MV-4-11 (cell line): ENCODE data around the gene CHPF.

Experiments
- DNase-seq: peaks from one replicate; lab custom pipeline; 2025; lab: John Stamatoyannopoulos, UW

Gene CHPF

GRCh38 chr2:219531639-219532377, 11.8 kb downstream of the CHPF start:
- DNase-seq = no peak

GRCh38 chr2:219530048-219530963, 13.3 kb downstream of the CHPF start:
- DNase-seq = peak; percentile 69

DNA sequence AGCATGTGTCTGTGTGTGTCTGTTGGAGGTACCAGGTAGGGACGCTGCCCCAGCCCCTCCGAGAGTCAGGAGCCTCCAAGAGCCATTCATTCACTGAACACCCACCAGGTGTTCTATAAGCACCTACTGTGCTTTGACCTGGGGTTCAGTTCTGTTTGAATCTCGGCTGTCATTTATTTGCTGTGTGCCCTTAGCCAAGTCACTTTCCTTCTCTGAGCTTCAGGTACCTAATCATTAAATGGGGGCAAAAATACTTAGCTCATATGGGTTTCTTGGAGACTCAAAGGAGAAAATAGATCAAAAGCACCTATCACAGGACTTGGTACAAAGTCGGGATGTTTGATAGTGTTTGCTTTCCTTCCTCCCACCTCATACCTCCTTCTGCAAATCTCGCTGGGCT, 16.1 kb downstream of the CHPF start:
- no peak for DNase-seq

- DNase-seq = no peak
Observed at GRCh38 chr2:219527076-219527394, 16.6 kb downstream of the CHPF start.

- no peak for DNase-seq
Observed at GRCh38 chr2:219526320-219527075, 17.1 kb downstream of the CHPF start.

- no peak for DNase-seq
Observed at GRCh38 chr2:219525533-219526232, 17.9 kb downstream of the CHPF start.

GRCh38 chr2:219524817-219525216, 18.8 kb downstream of the CHPF start:
- no peak for DNase-seq

- no peak for DNase-seq
Observed at GRCh38 chr2:219523031-219523671, 20.5 kb downstream of the CHPF start.

GRCh38 chr2:219522111-219523030, 21.2 kb downstream of the CHPF start:
- no peak for DNase-seq

DNA sequence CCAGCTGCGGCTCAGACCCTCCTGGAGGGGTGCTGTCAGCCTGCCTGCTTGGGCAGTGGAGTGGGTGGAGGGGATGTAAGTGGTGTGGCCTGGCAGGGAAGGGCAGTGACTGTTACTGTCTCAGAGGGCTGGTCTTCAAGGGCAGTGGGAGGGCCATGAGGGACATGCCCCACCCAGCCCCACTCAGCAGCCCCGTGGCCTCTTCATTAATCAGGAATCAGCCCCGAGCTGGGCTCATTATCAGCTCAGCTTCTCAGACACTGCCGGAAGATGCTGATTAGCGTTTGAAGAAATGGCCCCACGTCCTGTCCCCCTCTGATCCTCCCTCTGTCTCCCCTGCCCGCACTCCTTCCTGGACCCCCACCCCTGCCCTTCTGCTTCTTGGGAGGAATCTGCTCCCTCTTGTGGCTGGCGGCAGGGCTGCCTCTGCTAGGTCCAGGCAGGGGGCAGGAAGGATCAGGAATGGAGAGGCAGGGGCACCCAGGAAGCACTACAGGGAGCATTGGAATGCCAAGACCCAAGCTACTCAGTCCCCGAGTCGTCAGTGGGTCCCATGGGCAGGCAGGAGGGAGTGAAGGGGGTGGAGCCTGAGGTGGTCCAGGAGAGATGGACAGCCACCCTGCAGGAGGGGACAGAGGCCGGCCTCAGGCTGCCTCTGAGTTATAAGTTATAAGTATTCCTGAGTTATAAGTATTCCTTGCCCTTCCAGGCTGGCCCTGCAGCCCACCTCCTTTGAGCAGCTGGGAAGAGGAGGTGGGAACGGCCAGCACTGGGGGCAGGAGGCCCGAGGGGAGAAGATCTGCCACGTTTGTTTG, 22.3 kb downstream of the CHPF start:
- no peak for DNase-seq

DNA sequence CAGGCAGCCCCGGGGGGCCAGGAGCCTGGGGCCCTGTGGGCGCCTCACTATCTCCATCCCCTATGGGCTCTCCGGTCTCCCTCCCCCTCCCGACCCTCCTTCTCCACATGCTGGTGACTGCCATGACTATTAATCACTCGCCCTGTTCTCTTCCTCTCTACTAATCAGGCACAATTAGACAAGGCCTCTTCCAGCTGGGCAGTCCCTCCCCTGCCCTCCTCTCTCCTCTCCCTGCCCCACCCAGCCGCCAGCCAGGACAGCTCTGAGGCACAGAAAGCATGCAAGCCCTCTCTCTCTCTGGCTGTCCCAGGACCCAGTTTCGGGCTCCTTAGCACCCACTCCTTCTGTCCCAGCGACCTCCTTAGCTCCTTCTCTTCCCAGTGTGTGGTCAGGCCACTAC, 23.5 kb downstream of the CHPF start:
- no peak for DNase-seq

- no peak for DNase-seq
Observed at GRCh38 chr2:219519526-219519916, 24.1 kb downstream of the CHPF start.

DNA sequence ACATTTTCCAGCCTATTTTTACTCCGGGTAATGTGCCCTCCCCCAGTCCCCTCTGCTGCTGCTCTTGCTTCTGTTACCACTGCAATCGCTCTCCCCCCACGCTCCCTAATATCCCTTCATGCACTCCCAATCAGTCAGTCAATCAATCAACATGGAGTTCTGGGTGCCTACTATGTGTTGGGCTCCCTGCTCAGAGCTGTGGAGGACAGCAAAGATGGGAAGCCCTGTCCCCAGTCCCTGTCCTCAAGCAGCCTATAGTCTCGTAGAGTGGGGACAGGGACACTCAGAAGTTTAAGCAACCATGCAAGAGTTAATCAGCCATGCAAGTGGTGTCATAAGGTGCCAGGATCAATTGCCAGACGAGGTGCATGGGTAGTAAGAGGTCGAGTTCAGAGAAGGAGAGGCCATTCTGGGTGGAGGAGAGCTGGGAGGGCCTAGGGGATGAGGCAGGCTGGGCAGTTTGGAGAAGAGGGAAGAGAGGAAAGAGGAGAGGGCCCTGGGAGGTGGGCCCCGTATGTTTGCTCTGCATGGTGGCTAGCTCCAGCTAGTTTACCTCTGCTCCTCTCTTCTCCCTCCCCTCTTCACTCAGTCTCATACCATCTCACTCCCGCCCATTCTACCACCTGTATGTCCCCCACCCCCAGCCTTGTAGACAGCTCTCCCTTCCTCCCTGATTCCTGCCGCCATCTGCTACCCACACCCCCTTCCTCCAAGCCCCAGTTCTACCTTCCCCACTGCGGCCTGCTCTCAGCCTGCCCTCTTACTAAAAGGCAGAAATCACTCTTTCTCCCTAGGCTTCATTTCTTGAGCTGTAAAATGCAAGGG, 25.4 kb downstream of the CHPF start:
- no peak for DNase-seq

- DNase-seq = no peak
Observed at GRCh38 chr2:219516888-219517287, 26.7 kb downstream of the CHPF start.

DNA sequence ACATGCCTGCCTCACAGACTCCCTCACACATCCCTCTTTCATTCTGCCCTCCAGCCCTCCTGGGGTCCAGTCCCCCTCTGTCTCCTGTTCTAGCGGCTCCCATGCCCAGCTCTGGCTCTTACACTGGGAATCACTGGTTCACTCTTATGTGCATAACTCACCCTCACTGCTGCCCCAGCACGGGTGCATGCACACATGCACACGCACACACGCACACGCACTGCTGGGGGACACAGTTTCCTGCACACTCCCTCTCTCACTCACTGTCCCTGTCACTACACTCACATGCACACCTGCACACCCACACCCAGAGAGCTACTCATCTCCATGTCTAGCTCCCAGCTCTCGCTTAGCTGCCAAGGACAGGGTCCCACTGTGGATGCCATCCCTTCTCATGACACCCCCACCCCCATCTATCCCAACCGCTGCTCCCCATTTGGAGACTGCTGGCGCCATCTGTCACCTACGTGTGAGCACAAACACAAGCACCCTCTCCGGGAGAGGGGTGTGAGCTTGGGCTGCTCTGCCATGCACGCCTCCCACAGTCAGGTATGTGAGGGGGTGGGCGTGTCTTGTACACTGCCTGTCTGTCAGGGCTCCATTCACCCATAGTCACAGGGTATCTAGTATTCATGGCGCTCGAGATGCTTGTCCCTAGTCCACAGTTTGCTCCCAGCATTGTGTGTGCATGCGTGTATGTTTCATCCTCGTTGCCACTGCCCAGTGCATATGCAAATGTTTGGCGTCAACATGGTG, 27.6 kb downstream of the CHPF start:
- no peak for DNase-seq

DNA sequence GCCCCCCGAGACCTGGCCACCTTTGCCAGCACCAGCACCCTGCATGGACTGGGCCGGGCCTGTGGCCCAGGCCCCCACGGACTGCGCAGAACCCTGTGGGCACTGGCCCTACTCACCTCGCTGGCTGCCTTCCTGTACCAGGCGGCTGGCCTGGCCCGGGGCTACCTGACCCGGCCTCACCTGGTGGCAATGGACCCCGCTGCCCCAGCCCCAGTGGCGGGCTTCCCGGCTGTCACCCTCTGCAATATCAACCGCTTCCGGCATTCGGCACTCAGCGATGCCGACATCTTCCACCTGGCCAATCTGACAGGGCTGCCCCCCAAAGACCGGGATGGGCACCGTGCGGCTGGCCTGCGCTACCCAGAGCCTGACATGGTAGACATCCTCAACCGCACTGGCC, 28.8 kb downstream of the CHPF start:
- DNase-seq = no peak

- no peak for DNase-seq
Observed at GRCh38 chr2:219514196-219514761, 29.3 kb downstream of the CHPF start, which contains the start of gene ASIC4. Gene ASIC4 (plus strand): TSS chr2:219514482. CDS start chr2:219514725, 243 bp downstream.
